ENCODE results near the gene SLC12A2. TPM values are rescaled to one million over a fixed set of nuclear protein-coding genes. Genes with fewer than 3 reads are reported as not detected.
A peak's percentile ranks its signal among the peaks of the same experiment; 100 is the strongest.

SLC12A2 gene
- total RNA-seq, 1 experiment from 2014 or later = 85.2 TPM

GRCh38 chr5:128081111-128081851 lies 2.3 kb upstream of the SLC12A2 start:
- CTCF ChIA-PET = interaction anchor here (1.0 to 1.1 kb wide), 3 partner anchors 11 to 518 kb away, joined by 3 read pairs; no protein-coding TSS in a partner anchor
- Mint-ChIP-seq H3K9me3 (ENCODE audit: unreplicated experiment) (no peaks in the 10 kb centered on the region), H3K36me3 (ENCODE audit: insufficient read depth, unreplicated experiment) (peaks cover 14% of the 10 kb centered on the region), H3K27me3 (ENCODE audit: insufficient read depth, unreplicated experiment) (no peaks in the 10 kb centered on the region), H3K4me3 (ENCODE audit: unreplicated experiment) (peak overlapping the region; percentile 82), H3K27ac (ENCODE audit: unreplicated experiment) (peak overlapping the region; percentile 81), H3K4me1 (ENCODE audit: low read depth, unreplicated experiment) (peaks cover 33% of the 10 kb centered on the region)
- Histone ChIP-seq H3K36me3 (ENCODE audit: control insufficient read depth, insufficient read depth, low read length) (no peaks in the 10 kb centered on the region), H3K4me1 (peaks cover 11% of the 10 kb centered on the region; the same call in 1 of the 2 replicates), H3K4me3 (ENCODE audit: low read depth, low read length) (peak overlapping the region; percentile 97), H3K9me3 (no peaks in the 10 kb centered on the region), H3K27me3 (replicated peaks; ENCODE audit: control insufficient read depth, insufficient read depth, low read length) (no peaks in the 10 kb centered on the region)
- TF ChIP-seq CTCF (IDR thresholded peaks at IDR 0.05; ENCODE audit: insufficient read depth in 1 of 2, low read depth in 1 of 2, low read length in 1 of 2, severe bottlenecking in 1 of 2, unreplicated experiment in 1 of 2) = peak in 1 of 2 experiments; percentile 43
- no TSS peak for BruUV-seq (replicated peaks)
- intact Hi-C loops (cut with micrococcal nuclease; ENCODE audit: unreplicated experiment) = loop anchor here (5.0 to 10.0 kb wide), 2 partner anchors 74 to 519 kb away; no protein-coding TSS in a partner anchor
- POLR2A ChIA-PET = no interaction called here
- DNase-seq = peak in 1 of 2 experiments; percentile 17

GRCh38 chr5:128082551-128083032 lies 974 bp upstream of the SLC12A2 start:
- BruUV-seq (replicated peaks) = TSS peak; percentile 36

More at GRCh38 chr5:128082551-128083032, 974 bp upstream of the SLC12A2 start:
- peaks cover 14% of the 10 kb centered on the region for H3K36me3 Mint-ChIP-seq (ENCODE audit: insufficient read depth, unreplicated experiment)
- peak overlapping the region; percentile 82 for H3K4me3 Mint-ChIP-seq (ENCODE audit: unreplicated experiment)
- Histone ChIP-seq H3K4me3 (ENCODE audit: low read depth, low read length) (peak overlapping the region; percentile 97), H3K4me1 (peaks cover 15% of the 10 kb centered on the region; the same call in 1 of the 2 replicates), H3K9me3 (no peaks in the 10 kb centered on the region), H3K36me3 (ENCODE audit: control insufficient read depth, insufficient read depth, low read length) (no peaks in the 10 kb centered on the region), H3K27me3 (replicated peaks; ENCODE audit: control insufficient read depth, insufficient read depth, low read length) (no peaks in the 10 kb centered on the region)
- peak overlapping the region; percentile 81 for H3K27ac Mint-ChIP-seq (ENCODE audit: unreplicated experiment)
- H3K27me3 Mint-ChIP-seq (ENCODE audit: insufficient read depth, unreplicated experiment) = no peaks in the 10 kb centered on the region
- CTCF ChIA-PET = no interaction called here
- peaks cover 40% of the 10 kb centered on the region for H3K4me1 Mint-ChIP-seq (ENCODE audit: low read depth, unreplicated experiment)
- H3K9me3 Mint-ChIP-seq (ENCODE audit: unreplicated experiment) = peaks cover 8% of the 10 kb centered on the region
- POLR2A ChIA-PET = no interaction called here
- no peak for DNase-seq
- no peak for TF ChIP-seq CTCF (IDR thresholded peaks at IDR 0.05; ENCODE audit: insufficient read depth in 1 of 2, low read depth in 1 of 2, low read length in 1 of 2, severe bottlenecking in 1 of 2, unreplicated experiment in 1 of 2)
- intact Hi-C loops (cut with micrococcal nuclease; ENCODE audit: unreplicated experiment) = loop anchor here (1.0 to 10.0 kb wide), 6 partner anchors 72 to 520 kb away; no protein-coding TSS in a partner anchor

All from Caco-2 (cell line).